B cell (primary cell): ENCODE results near the gene CSMD2. TPM values are rescaled to one million over a fixed set of nuclear protein-coding genes. Genes with fewer than 3 reads are reported as not detected.

ENCODE experiments used
- ATAC-seq: fragments of 200-7000 bp; cut with Tn5 transposase; one replicate; pipeline ENCODE4 v1.10.0; 2021; ENCODE audit warnings: low read depth, mild to moderate bottlenecking, moderate number of reproducible peaks, moderate library complexity
- CTCF ChIA-PET: fragments of 350-600 bp; sonication (Branson Sonifier 250); formaldehyde crosslinking; loops from one replicate; lab custom pipeline; 2021; ENCODE audit warnings: antibody characterized with exemption, inconsistent platforms; lab: Charles Lee
- POLR2A ChIA-PET: fragments of 350-600 bp; sonication (Branson Sonifier 250); formaldehyde crosslinking; loops from one replicate; lab custom pipeline; 2021; ENCODE audit warnings: antibody characterized with exemption; lab: Charles Lee
- DNase-seq: peaks from one replicate; pipeline ENCODE4 v3.0.0; 2013
- H2AFZ ChIP-seq: 2 replicates; pipeline ENCODE4 v1.6.1; 2012; ENCODE audit warnings: mild to moderate bottlenecking, low read depth, low read length; ENCODE audit not compliant: insufficient read depth, poor library complexity, severe bottlenecking
- H3K27ac ChIP-seq, 2 donors: 1 replicate in 1 of 2; 2 replicates in 1 of 2; pipeline ENCODE4 v1.5.1; 2012 to 2013; ENCODE audit warnings: low read length in 2 of 2, mild to moderate bottlenecking in 2 of 2, moderate library complexity in 1 of 2
- H3K27me3 ChIP-seq, 4 experiments: fragments of 200-600 bp in 1 of 4; sonication (generic) in 1 of 4; replicated peaks in 1 of 4; 1 replicate in 2 of 4; 2 replicates in 2 of 4; pipeline versions ENCODE4 v1.6.1 to v1.7.0; 2013 to 2016; ENCODE audit warnings: low read length in 3 of 4, mild to moderate bottlenecking in 2 of 4, mixed read lengths in 1 of 4, moderate library complexity in 1 of 4; ENCODE audit not compliant: insufficient read depth in 4 of 4, control insufficient read depth in 3 of 4; ENCODE audit errors: control extremely low read depth in 1 of 4
- H3K36me3 ChIP-seq, 2 experiments: replicated peaks in 1 of 2; 1 replicate in 1 of 2; 2 replicates in 1 of 2; pipeline versions ENCODE4 v1.6.1 to v1.7.1; 2013; ENCODE audit warnings: low read length in 1 of 2; ENCODE audit not compliant: insufficient read depth in 2 of 2, control insufficient read depth in 1 of 2; ENCODE audit errors: control extremely low read depth in 1 of 2, extremely low read depth in 1 of 2
- H3K4me1 ChIP-seq, 2 donors: fragments of 200-600 bp in 1 of 2; sonication (generic) in 1 of 2; 1 replicate in 1 of 2; 2 replicates in 1 of 2; pipeline versions ENCODE4 v1.5.1 to v1.6.1; 2013 to 2017; ENCODE audit warnings: low read length in 2 of 2; ENCODE audit not compliant: control insufficient read depth in 2 of 2, insufficient read depth in 2 of 2
- H3K4me2 ChIP-seq: replicated peaks from 2 replicates; pipeline ENCODE3; 2012; ENCODE audit warnings: mild to moderate bottlenecking, low read depth, low read length; ENCODE audit not compliant: poor library complexity, severe bottlenecking
- H3K4me3 ChIP-seq, 5 experiments: fragments of 200-600 bp in 1 of 5; sonication (generic) in 1 of 5; 1 replicate in 3 of 5; 2 replicates in 2 of 5; pipeline versions ENCODE4 v1.5.1 to v1.7.0; 2011 to 2016; ENCODE audit warnings: low read length in 4 of 5, mild to moderate bottlenecking in 4 of 5, low read depth in 2 of 5, control low read depth in 1 of 5, moderate library complexity in 1 of 5; ENCODE audit not compliant: insufficient read depth in 1 of 5; ENCODE audit errors: control extremely low read depth in 1 of 5, extremely low read depth in 1 of 5
- H3K79me2 ChIP-seq: fragments of 200-600 bp; sonication (generic); one replicate; pipeline ENCODE4 v1.6.0; 2016; ENCODE audit warnings: low read length; ENCODE audit not compliant: control insufficient read depth, insufficient read depth
- H3K9ac ChIP-seq: fragments of 200-600 bp; sonication (generic); 2 replicates; pipeline ENCODE4 v1.6.1; 2017; ENCODE audit warnings: mild to moderate bottlenecking, low read length, moderate library complexity
- H3K9me3 ChIP-seq, 3 donors: one replicate each; pipeline versions ENCODE4 v1.6.1 to v1.7.1; 2013; ENCODE audit warnings: low read length in 2 of 3; ENCODE audit not compliant: control insufficient read depth in 2 of 3, insufficient read depth in 1 of 3; ENCODE audit errors: control extremely low read depth in 1 of 3
- H4K20me1 ChIP-seq: 2 replicates; pipeline ENCODE4 v1.6.0; 2012; ENCODE audit warnings: mild to moderate bottlenecking, low read length; ENCODE audit not compliant: insufficient read depth, control insufficient read depth, poor library complexity, severe bottlenecking
- H3K27ac Mint-ChIP-seq: one replicate; pipeline ENCODE4 v1.8.0; 2021; ENCODE audit warnings: mixed read lengths
- H3K27me3 Mint-ChIP-seq: one replicate; pipeline ENCODE4 v1.8.0; 2021; ENCODE audit warnings: mixed read lengths
- H3K4me1 Mint-ChIP-seq: one replicate; pipeline ENCODE4 v1.8.0; 2021; ENCODE audit warnings: mixed read lengths
- H3K4me3 Mint-ChIP-seq: one replicate; pipeline ENCODE4 v1.8.0; 2021; ENCODE audit warnings: mixed read lengths
- H3K9me3 Mint-ChIP-seq: one replicate; pipeline ENCODE4 v1.8.0; 2022; ENCODE audit warnings: mixed read lengths; ENCODE audit not compliant: insufficient read depth
- CTCF ChIP-seq: fragments of 200-600 bp; IDR thresholded peaks from one replicate; pipeline ENCODE4 v1.8.0; 2022; ENCODE audit warnings: antibody characterized with exemption, mild to moderate bottlenecking
- EZH2 ChIP-seq: IDR thresholded peaks from 2 replicates; pipeline ENCODE4 v1.6.1; 2012; ENCODE audit warnings: borderline replicate concordance, low read depth, mild to moderate bottlenecking, moderate library complexity, low read length; ENCODE audit not compliant: insufficient read depth, poor library complexity, severe bottlenecking
- WGBS: methylation state at CpG from one replicate; pipeline ENCODE4 v1.1.5; 2013; ENCODE audit warnings: missing lambda C conversion rate; ENCODE audit not compliant: insufficient coverage; 5-methylcytosine and 5-hydroxymethylcytosine counted together
- intact Hi-C: fragments of 100-400 bp; cut with micrococcal nuclease; formaldehyde crosslinking; loops from one replicate; pipeline ENCODE4 v1.10.0; 2022
- polyA plus RNA-seq: library from polyadenylated mRNA; depleted of rRNA; stranded (reverse); fragments of >200 nt; gene quantifications from 2 replicates; pipeline ENCODE4 v1.2.3, GENCODE V29; 2012
- total RNA-seq, 2 donors: library from RNA; stranded (reverse); fragments of 120-200 nt in 1 of 2; gene quantifications; 1 replicate in 1 of 2; 2 replicates in 1 of 2; pipeline versions ENCODE4 v1.2.3 to v1.2.4, GENCODE V29; 2013 to 2022

The CSMD2 gene
- total and polyA plus RNA-seq, 2 donors (not counting 1 experiment from before 2014, with no cell fraction given), result not detected

GRCh38 chr1:33872275-33872674, 292.8 kb downstream of the CSMD2 start:
- Mint-ChIP-seq H3K27me3 (no peaks in the 10 kb centered on the region), H3K4me3 (no peak overlapping the region), H3K4me1 (no peaks in the 10 kb centered on the region), H3K27ac (no peak overlapping the region), H3K9me3 (no peaks in the 10 kb centered on the region)
- DNase-seq (no peak), ATAC-seq (no peak)
- intact Hi-C loops, result no loop called here
- no peak overlapping the region for H3K4me2 ChIP-seq
- no peak overlapping the region for H3K4me3 ChIP-seq
- H2AFZ ChIP-seq, result no peak overlapping the region
- H3K36me3 ChIP-seq, result no peaks in the 10 kb centered on the region
- no peaks in the 10 kb centered on the region for H3K79me2 ChIP-seq
- peaks cover 0 to 2% (median 0%) of the 10 kb centered on the region in 3 donors for H3K9me3 ChIP-seq
- ChIA-PET POLR2A (no interaction called here), CTCF (no interaction called here)
- no peaks in the 10 kb centered on the region for H3K4me1 ChIP-seq
- H3K27me3 ChIP-seq, result no peaks in the 10 kb centered on the region
- no peaks in the 10 kb centered on the region for H4K20me1 ChIP-seq
- H3K27ac ChIP-seq, result no peak overlapping the region
- TF ChIP-seq CTCF, result no peak
- no peak for TF ChIP-seq EZH2
- H3K9ac ChIP-seq, result no peak overlapping the region

- no peak overlapping the region for H2AFZ ChIP-seq
- WGBS, result no CpG with 5 or more reads among the region's 1 CpG
- intact Hi-C loops, result no loop called here
Measured at GRCh38 chr1:33867684-33868083, 297.3 kb downstream of the CSMD2 start.

More at GRCh38 chr1:33867684-33868083, 297.3 kb downstream of the CSMD2 start:
- ATAC-seq (no peak), DNase-seq (no peak)
- Mint-ChIP-seq H3K4me1 (no peaks in the 10 kb centered on the region), H3K27me3 (peaks cover 4% of the 10 kb centered on the region), H3K9me3 (no peaks in the 10 kb centered on the region), H3K27ac (no peak overlapping the region), H3K4me3 (no peak overlapping the region)
- Histone ChIP-seq H3K79me2 (no peaks in the 10 kb centered on the region), H3K9me3 (no peaks in the 10 kb centered on the region), H3K36me3 (no peaks in the 10 kb centered on the region), H3K4me1 (no peaks in the 10 kb centered on the region), H3K9ac (no peak overlapping the region), H3K4me2 (no peak overlapping the region), H4K20me1 (no peaks in the 10 kb centered on the region), H3K27ac (no peak overlapping the region), H3K27me3 (peaks cover 0 to 3% (median 1%) of the 10 kb centered on the region in 4 experiments), H3K4me3 (no peak overlapping the region)
- TF ChIP-seq EZH2, result no peak
- TF ChIP-seq CTCF, result no peak
- POLR2A ChIA-PET, result no interaction called here
- CTCF ChIA-PET, result no interaction called here
